Progenitor cell of endocrine pancreas (in vitro differentiated cells): ENCODE measurements around the gene DNAJB6. TPM values are rescaled to one million over a fixed set of nuclear protein-coding genes. Genes with fewer than 3 reads are reported as not detected.
A peak's percentile ranks its signal among the peaks of the same experiment; 100 is the strongest.

Experiments used
- DNase-seq: peaks from one replicate; pipeline ENCODE4 v3.0.0; 2021; ENCODE audit warnings: low spot score; ENCODE audit not compliant: unreplicated experiment
- H3K27ac Mint-ChIP-seq: 2 replicates; pipeline ENCODE4 v1.8.0; 2021; ENCODE audit warnings: mild to moderate bottlenecking, moderate library complexity, mixed read lengths
- H3K27me3 Mint-ChIP-seq: 2 replicates; pipeline ENCODE4 v1.8.0; 2021; ENCODE audit warnings: mixed read lengths
- H3K36me3 Mint-ChIP-seq: 2 replicates; pipeline ENCODE4 v1.8.0; 2022; ENCODE audit warnings: mixed read lengths; ENCODE audit not compliant: insufficient read depth
- H3K4me1 Mint-ChIP-seq: 2 replicates; pipeline ENCODE4 v1.8.0; 2021; ENCODE audit warnings: low read depth, mixed read lengths
- H3K4me3 Mint-ChIP-seq: 2 replicates; pipeline ENCODE4 v1.8.0; 2021; ENCODE audit warnings: low read depth, mild to moderate bottlenecking, moderate library complexity, mixed read lengths
- H3K9me3 Mint-ChIP-seq: 2 replicates; pipeline ENCODE4 v1.8.0; 2021; ENCODE audit warnings: low read depth, mixed read lengths
- CTCF ChIP-seq: fragments of 200-600 bp; sonication (generic); IDR thresholded peaks from one replicate; pipeline ENCODE4 v1.5.0; 2021; ENCODE audit warnings: antibody characterized with exemption, mild to moderate bottlenecking; ENCODE audit not compliant: unreplicated experiment
- total RNA-seq: library from RNA; stranded (reverse); gene quantifications from 2 replicates; pipeline ENCODE4 v1.2.1, GENCODE V29; 2021

The DNAJB6 gene
- total RNA-seq, 1 donor from 2014 or later: 119 TPM

DNA sequence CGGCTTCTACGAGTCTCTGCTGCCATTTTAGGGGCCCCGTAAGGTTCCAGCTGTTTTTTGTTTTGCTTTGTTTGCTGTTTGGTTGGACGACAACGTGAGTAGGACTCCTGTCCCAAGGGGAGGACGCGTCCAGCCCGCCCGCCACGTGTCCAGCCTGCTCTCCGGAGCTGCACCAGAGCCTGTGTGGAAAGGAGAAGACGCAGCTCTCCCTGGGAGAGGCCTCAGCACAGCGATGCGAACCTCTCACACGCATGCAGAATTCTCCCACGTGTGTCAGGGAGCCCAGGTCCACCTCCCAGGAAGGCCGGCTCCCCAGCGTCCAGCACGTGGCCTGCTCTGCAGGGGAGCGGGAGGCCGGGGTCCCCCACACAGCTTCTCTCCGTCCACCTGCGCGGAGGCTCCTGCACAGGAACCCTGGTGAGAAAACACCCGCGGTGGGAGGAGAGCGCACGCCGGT lies 36.4 kb upstream of the DNAJB6 start:
- DNase-seq: no peak
- Mint-ChIP-seq H3K36me3 (no peaks in the 10 kb centered on the region), H3K27me3 (no peaks in the 10 kb centered on the region), H3K4me1 (no peaks in the 10 kb centered on the region), H3K9me3 (no peaks in the 10 kb centered on the region), H3K27ac (no peak overlapping the region), H3K4me3 (no peak overlapping the region)
- TF ChIP-seq CTCF: no peak

DNA sequence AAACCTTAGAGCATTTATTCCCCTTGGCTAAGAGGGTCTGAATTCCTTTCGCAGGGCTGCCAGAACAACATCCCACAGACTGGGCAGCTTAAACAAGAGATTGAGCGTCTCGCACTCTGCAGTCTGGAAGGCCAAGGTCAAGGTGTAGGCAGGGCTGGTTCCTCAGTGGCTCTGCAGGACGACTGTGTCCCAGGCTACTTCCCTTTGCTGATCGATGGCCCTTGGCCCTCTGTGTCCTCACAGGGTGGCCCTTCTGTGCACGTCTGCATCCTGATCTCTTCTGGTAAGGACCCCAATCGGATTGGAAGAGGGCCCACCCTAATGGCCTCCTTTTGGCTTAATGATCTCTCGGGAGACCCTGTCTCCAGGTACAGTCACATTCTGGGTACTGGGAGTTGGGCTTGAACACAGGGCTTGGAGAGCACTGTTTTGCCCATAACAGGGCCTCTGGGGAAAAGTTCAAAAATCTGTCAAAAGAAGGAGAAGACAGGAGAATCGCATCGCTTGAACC lies 35.1 kb upstream of the DNAJB6 start:
- no peak overlapping the region for H3K4me3 Mint-ChIP-seq
- H3K27ac Mint-ChIP-seq: no peak overlapping the region
- no peak for TF ChIP-seq CTCF
- no peaks in the 10 kb centered on the region for H3K36me3 Mint-ChIP-seq
- H3K9me3 Mint-ChIP-seq: no peaks in the 10 kb centered on the region
- no peak for DNase-seq
- H3K4me1 Mint-ChIP-seq: no peaks in the 10 kb centered on the region
- H3K27me3 Mint-ChIP-seq: peaks cover 3% of the 10 kb centered on the region

GRCh38 chr7:157306846-157307838 lies 29.7 kb upstream of the DNAJB6 start:
- DNase-seq: no peak
- H3K27me3 Mint-ChIP-seq: peaks cover 15% of the 10 kb centered on the region
- H3K4me1 Mint-ChIP-seq: peaks cover 9% of the 10 kb centered on the region
- no peaks in the 10 kb centered on the region for H3K36me3 Mint-ChIP-seq
- peak overlapping the region; percentile 23 for H3K27ac Mint-ChIP-seq
- H3K4me3 Mint-ChIP-seq: no peak overlapping the region
- H3K9me3 Mint-ChIP-seq: no peaks in the 10 kb centered on the region
- TF ChIP-seq CTCF: no peak

- Mint-ChIP-seq H3K4me3 (no peak overlapping the region), H3K36me3 (no peaks in the 10 kb centered on the region), H3K27me3 (peaks cover 15% of the 10 kb centered on the region), H3K9me3 (no peaks in the 10 kb centered on the region), H3K4me1 (peaks cover 9% of the 10 kb centered on the region), H3K27ac (peak overlapping the region; percentile 85)
- no peak for DNase-seq
- no peak for TF ChIP-seq CTCF
These were observed 26.7 kb upstream of the DNAJB6 start for GRCh38 chr7:157309988-157310668.

DNA sequence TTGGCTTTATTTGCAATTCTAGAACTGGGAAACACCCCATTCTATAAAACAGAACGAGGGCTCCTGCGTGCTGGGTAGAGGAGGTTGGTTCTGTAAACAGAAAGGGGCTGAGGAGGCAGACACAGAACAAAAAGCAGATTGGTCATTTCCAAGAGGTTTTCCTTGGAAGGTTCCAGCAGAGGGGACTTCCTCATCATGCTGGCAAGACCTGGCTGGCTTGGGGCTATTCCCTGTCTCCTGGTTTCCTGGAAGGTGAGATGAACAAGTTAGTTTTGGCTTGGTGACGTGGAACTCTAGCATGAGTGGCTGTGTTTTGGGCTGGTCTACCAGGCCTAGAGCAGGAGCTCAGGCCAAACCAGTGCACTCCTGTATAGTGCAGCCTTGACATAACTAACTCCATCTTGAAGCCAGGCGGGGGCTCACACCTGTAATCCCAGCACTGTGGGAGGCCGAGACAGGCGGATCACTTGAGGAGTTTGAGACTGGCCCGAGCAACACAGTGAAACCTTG lies 26.1 kb upstream of the DNAJB6 start:
- H3K27me3 Mint-ChIP-seq: peaks cover 15% of the 10 kb centered on the region
- H3K27ac Mint-ChIP-seq: no peak overlapping the region
- H3K4me3 Mint-ChIP-seq: no peak overlapping the region
- no peaks in the 10 kb centered on the region for H3K36me3 Mint-ChIP-seq
- H3K4me1 Mint-ChIP-seq: peaks cover 9% of the 10 kb centered on the region
- no peaks in the 10 kb centered on the region for H3K9me3 Mint-ChIP-seq
- DNase-seq: no peak
- no peak for TF ChIP-seq CTCF
